ENCODE results near the gene GPC1. TPM values are rescaled to one million over a fixed set of nuclear protein-coding genes. Genes with fewer than 3 reads are reported as not detected.

GPC1 gene
- total and polyA plus RNA-seq, 5 donors from 2014 or later = 0.06 to 0.91 (median 0.39) TPM

DNA sequence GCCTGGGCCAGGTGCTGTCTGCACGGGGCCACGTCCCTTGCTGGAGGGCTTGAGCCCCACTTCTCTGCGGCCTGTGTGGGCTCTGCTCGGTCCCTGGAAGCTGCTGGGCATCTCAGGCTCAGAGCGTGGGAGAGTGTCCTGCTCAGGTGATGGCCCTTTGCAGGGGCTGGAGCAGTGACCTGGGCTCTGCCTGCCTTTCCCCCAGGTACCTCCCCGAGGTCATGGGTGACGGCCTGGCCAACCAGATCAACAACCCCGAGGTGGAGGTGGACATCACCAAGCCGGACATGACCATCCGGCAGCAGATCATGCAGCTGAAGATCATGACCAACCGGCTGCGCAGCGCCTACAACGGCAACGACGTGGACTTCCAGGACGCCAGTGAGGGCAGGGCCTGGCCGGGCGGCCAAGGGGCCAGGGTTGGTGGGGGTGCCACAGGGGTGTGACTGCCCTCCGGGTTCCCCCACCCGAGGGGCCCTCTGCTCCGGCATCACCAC lies 29.9 kb downstream of the GPC1 start:
- H3K4me3 ChIP-seq (ENCODE audit: low read depth, low read length) = no peak overlapping the region
- no peaks in the 10 kb centered on the region for H3K4me1 ChIP-seq (ENCODE audit: control insufficient read depth, insufficient read depth, low read length, poor library complexity, severe bottlenecking)
- H3K4me3 Mint-ChIP-seq = no peak overlapping the region
- peaks cover 3% of the 10 kb centered on the region for H3K36me3 Mint-ChIP-seq
- ATAC-seq (ENCODE audit: low read depth in 2 of 2) (no peak), DNase-seq (no peak)
- H3K4me1 Mint-ChIP-seq = no peaks in the 10 kb centered on the region
- H3K27ac ChIP-seq (ENCODE audit: insufficient read depth, low read length, poor library complexity, severe bottlenecking) = no peak overlapping the region
- no peak overlapping the region for H3K27ac Mint-ChIP-seq
- no peaks in the 10 kb centered on the region for H3K36me3 ChIP-seq (ENCODE audit: control insufficient read depth, insufficient read depth, low read length)
- no peaks in the 10 kb centered on the region for H3K9me3 ChIP-seq (ENCODE audit: control insufficient read depth in 2 of 2, low read length in 2 of 2)
- H3K27me3 Mint-ChIP-seq = no peaks in the 10 kb centered on the region
- no peaks in the 10 kb centered on the region for H3K9me3 Mint-ChIP-seq
- H3K27me3 ChIP-seq (ENCODE audit: control insufficient read depth, insufficient read depth, low read length) = no peaks in the 10 kb centered on the region

DNA sequence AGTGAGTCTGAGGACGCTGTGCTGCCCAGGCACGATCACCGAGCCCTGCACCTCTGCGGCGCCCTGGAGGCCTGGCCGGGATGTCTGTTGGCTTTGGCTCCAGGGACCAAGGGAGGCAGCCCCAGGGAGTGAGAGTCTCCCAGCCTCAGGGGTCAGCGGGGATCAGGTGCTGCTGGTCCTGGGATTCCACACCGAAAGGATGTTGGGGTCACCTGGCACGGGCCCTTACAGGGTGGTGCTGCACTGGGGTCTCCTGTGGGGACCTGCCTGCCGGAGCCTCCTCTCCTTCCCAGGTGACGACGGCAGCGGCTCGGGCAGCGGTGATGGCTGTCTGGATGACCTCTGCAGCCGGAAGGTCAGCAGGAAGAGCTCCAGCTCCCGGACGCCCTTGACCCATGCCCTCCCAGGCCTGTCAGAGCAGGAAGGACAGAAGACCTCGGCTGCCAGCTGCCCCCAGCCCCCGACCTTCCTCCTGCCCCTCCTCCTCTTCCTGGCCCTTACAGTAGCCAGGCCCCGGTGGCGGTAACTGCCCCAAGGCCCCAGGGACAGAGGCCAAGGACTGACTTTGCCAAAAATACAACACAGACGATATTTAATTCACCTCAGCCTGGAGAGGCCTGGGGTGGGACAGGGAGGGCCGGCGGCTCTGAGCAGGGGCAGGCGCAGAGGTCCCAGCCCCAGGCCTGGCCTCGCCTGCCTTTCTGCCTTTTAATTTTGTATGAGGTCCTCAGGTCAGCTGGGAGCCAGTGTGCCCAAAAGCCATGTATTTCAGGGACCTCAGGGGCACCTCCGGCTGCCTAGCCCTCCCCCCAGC lies 30.5 kb downstream of the GPC1 start:
- Mint-ChIP-seq H3K27me3 (no peaks in the 10 kb centered on the region), H3K36me3 (peaks cover 9% of the 10 kb centered on the region), H3K9me3 (peaks cover 0 to 2% (median 0%) of the 10 kb centered on the region in 7 donors), H3K4me3 (no peak overlapping the region), H3K27ac (no peak overlapping the region), H3K4me1 (no peaks in the 10 kb centered on the region)
- Histone ChIP-seq H3K36me3 (ENCODE audit: control insufficient read depth, insufficient read depth, low read length) (no peaks in the 10 kb centered on the region), H3K4me1 (ENCODE audit: control insufficient read depth, insufficient read depth, low read length, poor library complexity, severe bottlenecking) (no peaks in the 10 kb centered on the region), H3K27me3 (ENCODE audit: control insufficient read depth, insufficient read depth, low read length) (no peaks in the 10 kb centered on the region), H3K9me3 (ENCODE audit: control insufficient read depth in 2 of 2, low read length in 2 of 2) (no peaks in the 10 kb centered on the region), H3K27ac (ENCODE audit: insufficient read depth, low read length, poor library complexity, severe bottlenecking) (no peak overlapping the region), H3K4me3 (ENCODE audit: low read depth, low read length) (no peak overlapping the region)
- no peak for ATAC-seq (ENCODE audit: low read depth in 2 of 2)
- DNase-seq = no peak

DNA sequence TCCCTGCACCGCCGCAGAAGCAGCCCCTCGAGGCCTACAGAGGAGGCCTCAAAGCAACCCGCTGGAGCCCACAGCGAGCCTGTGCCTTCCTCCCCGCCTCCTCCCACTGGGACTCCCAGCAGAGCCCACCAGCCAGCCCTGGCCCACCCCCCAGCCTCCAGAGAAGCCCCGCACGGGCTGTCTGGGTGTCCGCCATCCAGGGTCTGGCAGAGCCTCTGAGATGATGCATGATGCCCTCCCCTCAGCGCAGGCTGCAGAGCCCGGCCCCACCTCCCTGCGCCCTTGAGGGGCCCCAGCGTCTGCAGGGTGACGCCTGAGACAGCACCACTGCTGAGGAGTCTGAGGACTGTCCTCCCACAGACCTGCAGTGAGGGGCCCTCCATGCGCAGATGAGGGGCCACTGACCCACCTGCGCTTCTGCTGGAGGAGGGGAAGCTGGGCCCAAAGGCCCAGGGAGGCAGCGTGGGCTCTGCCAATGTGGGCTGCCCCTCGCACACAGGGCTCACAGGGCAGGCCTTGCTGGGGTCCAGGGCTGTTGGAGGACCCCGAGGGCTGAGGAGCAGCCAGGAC lies 31.2 kb downstream of the GPC1 start:
- Mint-ChIP-seq H3K9me3 (peaks cover 0 to 4% (median 0%) of the 10 kb centered on the region in 7 donors), H3K27ac (no peak overlapping the region), H3K4me3 (no peak overlapping the region), H3K4me1 (no peaks in the 10 kb centered on the region), H3K27me3 (no peaks in the 10 kb centered on the region), H3K36me3 (peaks cover 9% of the 10 kb centered on the region)
- Histone ChIP-seq H3K4me3 (ENCODE audit: low read depth, low read length) (no peak overlapping the region), H3K27ac (ENCODE audit: insufficient read depth, low read length, poor library complexity, severe bottlenecking) (no peak overlapping the region), H3K4me1 (ENCODE audit: control insufficient read depth, insufficient read depth, low read length, poor library complexity, severe bottlenecking) (no peaks in the 10 kb centered on the region), H3K27me3 (ENCODE audit: control insufficient read depth, insufficient read depth, low read length) (no peaks in the 10 kb centered on the region), H3K36me3 (ENCODE audit: control insufficient read depth, insufficient read depth, low read length) (no peaks in the 10 kb centered on the region), H3K9me3 (ENCODE audit: control insufficient read depth in 2 of 2, low read length in 2 of 2) (no peaks in the 10 kb centered on the region)
- DNase-seq (no peak), ATAC-seq (ENCODE audit: low read depth in 2 of 2) (no peak)

DNA sequence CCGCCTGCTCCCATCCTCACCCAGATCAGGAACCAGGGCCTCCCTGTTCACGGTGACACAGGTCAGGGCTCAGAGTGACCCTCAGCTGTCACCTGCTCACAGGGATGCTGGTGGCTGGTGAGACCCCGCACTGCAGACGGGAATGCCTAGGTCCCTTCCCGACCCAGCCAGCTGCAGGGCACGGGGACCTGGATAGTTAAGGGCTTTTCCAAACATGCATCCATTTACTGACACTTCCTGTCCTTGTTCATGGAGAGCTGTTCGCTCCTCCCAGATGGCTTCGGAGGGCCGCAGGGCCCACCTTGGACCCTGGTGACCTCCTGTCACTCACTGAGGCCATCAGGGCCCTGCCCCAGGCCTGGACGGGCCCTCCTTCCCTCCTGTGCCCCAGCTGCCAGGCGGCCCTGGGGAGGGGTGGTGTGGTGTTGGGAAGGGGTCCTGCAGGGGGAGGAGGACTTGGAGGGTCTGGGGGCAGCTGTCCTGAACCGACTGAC lies 31.7 kb downstream of the GPC1 start:
- ATAC-seq (ENCODE audit: low read depth in 2 of 2) (no peak), DNase-seq (no peak)
- Mint-ChIP-seq H3K27me3 (no peaks in the 10 kb centered on the region), H3K9me3 (peaks cover 0 to 4% (median 0%) of the 10 kb centered on the region in 7 donors), H3K36me3 (peaks cover 9% of the 10 kb centered on the region), H3K27ac (no peak overlapping the region), H3K4me3 (no peak overlapping the region), H3K4me1 (no peaks in the 10 kb centered on the region)
- Histone ChIP-seq H3K9me3 (ENCODE audit: control insufficient read depth in 2 of 2, low read length in 2 of 2) (peaks cover 0 to under 1% of the 10 kb centered on the region in 2 experiments), H3K4me3 (ENCODE audit: low read depth, low read length) (no peak overlapping the region), H3K27me3 (ENCODE audit: control insufficient read depth, insufficient read depth, low read length) (no peaks in the 10 kb centered on the region), H3K27ac (ENCODE audit: insufficient read depth, low read length, poor library complexity, severe bottlenecking) (no peak overlapping the region), H3K36me3 (ENCODE audit: control insufficient read depth, insufficient read depth, low read length) (no peaks in the 10 kb centered on the region), H3K4me1 (ENCODE audit: control insufficient read depth, insufficient read depth, low read length, poor library complexity, severe bottlenecking) (no peaks in the 10 kb centered on the region)

DNA sequence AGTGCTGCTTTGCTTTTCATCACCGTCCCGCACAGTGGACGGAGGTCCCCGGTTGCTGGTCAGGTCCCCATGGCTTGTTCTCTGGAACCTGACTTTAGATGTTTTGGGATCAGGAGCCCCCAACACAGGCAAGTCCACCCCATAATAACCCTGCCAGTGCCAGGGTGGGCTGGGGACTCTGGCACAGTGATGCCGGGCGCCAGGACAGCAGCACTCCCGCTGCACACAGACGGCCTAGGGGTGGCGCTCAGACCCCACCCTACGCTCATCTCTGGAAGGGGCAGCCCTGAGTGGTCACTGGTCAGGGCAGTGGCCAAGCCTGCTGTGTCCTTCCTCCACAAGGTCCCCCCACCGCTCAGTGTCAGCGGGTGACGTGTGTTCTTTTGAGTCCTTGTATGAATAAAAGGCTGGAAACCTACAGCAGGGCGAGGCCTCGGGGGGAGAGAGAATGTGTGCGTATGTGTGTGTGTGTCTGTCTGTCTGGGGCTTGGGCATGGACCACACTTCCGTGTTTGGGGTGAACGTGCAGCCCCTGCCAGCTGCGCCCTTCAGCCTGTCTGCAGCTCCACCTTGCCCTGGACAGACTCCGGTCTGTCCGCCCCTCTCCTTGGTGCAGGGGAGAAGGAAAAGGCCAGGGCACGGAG lies 32.3 kb downstream of the GPC1 start:
- Histone ChIP-seq H3K4me3 (ENCODE audit: low read depth, low read length) (no peak overlapping the region), H3K4me1 (ENCODE audit: control insufficient read depth, insufficient read depth, low read length, poor library complexity, severe bottlenecking) (no peaks in the 10 kb centered on the region), H3K27ac (ENCODE audit: insufficient read depth, low read length, poor library complexity, severe bottlenecking) (no peak overlapping the region), H3K9me3 (ENCODE audit: control insufficient read depth in 2 of 2, low read length in 2 of 2) (peaks cover 0 to 7% of the 10 kb centered on the region in 2 experiments), H3K27me3 (ENCODE audit: control insufficient read depth, insufficient read depth, low read length) (no peaks in the 10 kb centered on the region), H3K36me3 (ENCODE audit: control insufficient read depth, insufficient read depth, low read length) (no peaks in the 10 kb centered on the region)
- DNase-seq (no peak), ATAC-seq (ENCODE audit: low read depth in 2 of 2) (no peak)
- Mint-ChIP-seq H3K27me3 (no peaks in the 10 kb centered on the region), H3K9me3 (peaks cover 0 to 7% (median 0%) of the 10 kb centered on the region in 7 donors), H3K36me3 (peaks cover 9% of the 10 kb centered on the region), H3K27ac (no peak overlapping the region), H3K4me1 (no peaks in the 10 kb centered on the region), H3K4me3 (no peak overlapping the region)

DNA sequence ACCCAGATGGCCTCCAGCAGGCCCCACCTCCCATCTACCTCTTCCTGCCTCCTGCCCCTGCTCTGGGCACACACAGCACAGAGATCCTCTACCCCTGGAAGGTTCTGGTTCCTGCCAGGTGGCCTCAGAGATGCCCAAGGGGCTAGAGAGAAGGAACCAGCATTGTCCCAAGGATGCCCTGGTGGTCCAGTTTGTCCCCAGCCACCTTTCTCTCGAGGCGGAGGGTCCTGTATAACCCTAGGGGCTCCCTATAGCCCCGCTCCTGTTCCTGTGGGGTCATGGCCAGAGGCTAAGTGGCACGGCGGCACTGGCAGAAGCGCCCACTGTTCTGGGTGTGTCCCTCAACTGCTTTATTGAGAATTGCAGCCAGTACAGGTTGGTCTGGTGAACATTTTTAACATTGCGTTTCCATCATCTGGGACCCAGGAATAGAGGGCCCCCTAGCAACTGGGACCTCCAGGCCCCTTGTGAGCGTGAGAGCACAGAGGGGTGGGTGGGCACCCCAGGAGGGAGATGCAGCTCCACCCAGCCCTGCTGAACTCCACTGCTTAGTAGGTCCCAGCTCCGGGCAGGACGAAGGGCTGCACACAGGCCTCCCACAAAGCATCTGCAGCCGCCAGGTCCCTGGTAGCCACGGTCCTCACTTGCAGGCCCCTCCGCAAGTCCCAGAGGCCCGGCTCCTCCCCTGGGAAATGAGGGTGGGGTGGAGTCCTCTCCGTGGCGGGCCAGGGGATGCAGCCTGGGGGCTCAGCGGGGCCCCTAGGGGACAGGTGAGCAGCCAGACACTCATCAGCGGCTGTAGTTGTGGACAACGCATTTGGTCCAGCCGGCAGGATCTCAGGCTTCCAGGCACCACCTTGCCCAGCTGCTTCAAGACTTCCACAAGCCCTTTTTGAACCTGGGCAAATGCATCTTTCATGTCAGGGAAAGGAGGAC lies 33.1 kb downstream of the GPC1 start:
- H3K4me1 ChIP-seq (ENCODE audit: control insufficient read depth, insufficient read depth, low read length, poor library complexity, severe bottlenecking) = no peaks in the 10 kb centered on the region
- H3K36me3 ChIP-seq (ENCODE audit: control insufficient read depth, insufficient read depth, low read length) = no peaks in the 10 kb centered on the region
- H3K27ac Mint-ChIP-seq = no peak overlapping the region
- H3K36me3 Mint-ChIP-seq = peaks cover 13% of the 10 kb centered on the region
- no peaks in the 10 kb centered on the region for H3K27me3 Mint-ChIP-seq
- H3K9me3 ChIP-seq (ENCODE audit: control insufficient read depth in 2 of 2, low read length in 2 of 2) = peaks cover 5 to 15% of the 10 kb centered on the region in 2 experiments
- DNase-seq (no peak), ATAC-seq (ENCODE audit: low read depth in 2 of 2) (no peak)
- no peak overlapping the region for H3K4me3 Mint-ChIP-seq
- H3K9me3 Mint-ChIP-seq = peaks cover 0 to 13% (median 6%) of the 10 kb centered on the region in 7 donors
- H3K4me3 ChIP-seq (ENCODE audit: low read depth, low read length) = no peak overlapping the region
- no peak overlapping the region for H3K27ac ChIP-seq (ENCODE audit: insufficient read depth, low read length, poor library complexity, severe bottlenecking)
- no peaks in the 10 kb centered on the region for H3K27me3 ChIP-seq (ENCODE audit: control insufficient read depth, insufficient read depth, low read length)
- no peaks in the 10 kb centered on the region for H3K4me1 Mint-ChIP-seq

DNA sequence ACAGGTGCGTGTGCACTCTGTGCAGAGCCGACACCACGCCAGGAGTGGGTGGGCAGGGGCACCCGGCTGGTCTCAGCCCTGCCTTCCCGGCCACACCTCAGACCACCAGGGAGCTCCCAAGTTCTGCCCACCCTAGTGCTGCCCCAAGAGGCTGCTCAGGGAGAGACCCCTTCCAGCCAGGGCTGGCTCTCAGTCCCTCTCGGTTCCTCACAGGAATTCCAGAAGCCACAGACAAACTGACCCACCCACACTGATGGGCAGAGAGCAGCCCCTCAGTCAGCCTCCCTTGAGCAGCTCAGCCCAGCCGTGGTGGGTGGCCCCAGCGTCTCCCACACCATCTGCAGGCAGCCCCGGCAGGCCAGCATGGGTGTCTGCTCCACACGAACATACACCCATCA lies 33.8 kb downstream of the GPC1 start:
- peaks cover 9 to 19% of the 10 kb centered on the region in 2 experiments for H3K9me3 ChIP-seq (ENCODE audit: control insufficient read depth in 2 of 2, low read length in 2 of 2)
- Mint-ChIP-seq H3K27ac (no peak overlapping the region), H3K4me3 (no peak overlapping the region), H3K4me1 (no peaks in the 10 kb centered on the region), H3K27me3 (no peaks in the 10 kb centered on the region), H3K36me3 (peaks cover 15% of the 10 kb centered on the region), H3K9me3 (peaks cover 0 to 17% (median 9%) of the 10 kb centered on the region in 7 donors)
- DNase-seq = no peak
- no peak for ATAC-seq (ENCODE audit: low read depth in 2 of 2)
- no peaks in the 10 kb centered on the region for H3K27me3 ChIP-seq (ENCODE audit: control insufficient read depth, insufficient read depth, low read length)
- no peak overlapping the region for H3K4me3 ChIP-seq (ENCODE audit: low read depth, low read length)
- H3K27ac ChIP-seq (ENCODE audit: insufficient read depth, low read length, poor library complexity, severe bottlenecking) = no peak overlapping the region
- no peaks in the 10 kb centered on the region for H3K4me1 ChIP-seq (ENCODE audit: control insufficient read depth, insufficient read depth, low read length, poor library complexity, severe bottlenecking)
- H3K36me3 ChIP-seq (ENCODE audit: control insufficient read depth, insufficient read depth, low read length) = no peaks in the 10 kb centered on the region

All from CD4-positive, CD25-positive, alpha-beta regulatory T cell (primary cell).